IMR-90 (cell line): ENCODE results near the gene TMPRSS6. TPM values are rescaled to one million over a fixed set of nuclear protein-coding genes. Genes with fewer than 3 reads are reported as not detected.

Experiments used
- ATAC-seq: fragments of 200-7000 bp; cut with Tn5 transposase; 2 replicates; pipeline ENCODE4 v1.9.1; 2020; ENCODE audit warnings: low read depth, mild to moderate bottlenecking, moderate library complexity
- BruUV-seq: library from RNA; stranded (reverse); fragments of 400-500 nt; replicated peaks from 2 replicates; lab custom pipeline; 2021; lab: Mats Ljungman, UMichigan
- CTCF ChIA-PET: fragments of 300-600 bp; formaldehyde crosslinking; extraction: SDS; loops from one replicate; lab custom pipeline; 2021; ENCODE audit warnings: antibody characterized with exemption; lab: Yijun Ruan, JAX
- POLR2A ChIA-PET: fragments of 300-600 bp; sonication (Branson Sonifier 250); formaldehyde crosslinking; loops from one replicate; lab custom pipeline; 2022; ENCODE audit warnings: antibody characterized with exemption; ENCODE audit not compliant: unreplicated experiment; lab: Charles Lee
- DNase-seq: peaks from one replicate; pipeline ENCODE4 v3.0.0; 2013
- H2AFZ ChIP-seq: replicated peaks from 2 replicates; pipeline ENCODE3; 2013; ENCODE audit warnings: low read length, mild to moderate bottlenecking; ENCODE audit not compliant: poor library complexity
- H2AK5ac ChIP-seq: 2 replicates; pipeline ENCODE4 v1.6.1; 2013; ENCODE audit warnings: low read depth, low read length, inconsistent platforms
- H2AK9ac ChIP-seq: replicated peaks from 2 replicates; pipeline ENCODE3; 2013; ENCODE audit warnings: mild to moderate bottlenecking, low read depth, low read length, moderate library complexity; ENCODE audit not compliant: poor library complexity
- H2BK120ac ChIP-seq: 2 replicates; pipeline ENCODE4 v1.6.1; 2013; ENCODE audit warnings: low read depth, low read length, inconsistent platforms
- H2BK15ac ChIP-seq: 3 replicates; pipeline ENCODE4 v1.6.1; 2013; ENCODE audit warnings: low read depth, low read length, inconsistent platforms
- H2BK20ac ChIP-seq: 2 replicates; pipeline ENCODE4 v1.6.1; 2013; ENCODE audit warnings: low read depth, mild to moderate bottlenecking, inconsistent platforms, low read length, moderate library complexity
- H2BK5ac ChIP-seq: 2 replicates; pipeline ENCODE4 v1.6.1; 2013; ENCODE audit warnings: mild to moderate bottlenecking, low read depth, low read length, inconsistent platforms; ENCODE audit not compliant: poor library complexity, severe bottlenecking
- H3K14ac ChIP-seq: replicated peaks from 2 replicates; pipeline ENCODE4 v1.6.1; 2013; ENCODE audit warnings: low read depth, low read length, inconsistent platforms
- H3K18ac ChIP-seq: 2 replicates; pipeline ENCODE4 v1.6.1; 2013; ENCODE audit warnings: low read depth, low read length, control low read depth
- H3K23ac ChIP-seq: 2 replicates; pipeline ENCODE4 v1.6.1; 2013; ENCODE audit warnings: low read depth, low read length, inconsistent platforms
- H3K27ac ChIP-seq: 2 replicates; pipeline ENCODE4 v1.5.1; 2013; ENCODE audit warnings: mild to moderate bottlenecking, control low read depth, low read length; ENCODE audit not compliant: insufficient read depth
- H3K27me3 ChIP-seq: 2 replicates; pipeline ENCODE4 v1.6.1; 2013; ENCODE audit warnings: low read length; ENCODE audit not compliant: control insufficient read depth, insufficient read depth
- H3K36me3 ChIP-seq: 2 replicates; pipeline ENCODE4 v1.6.1; 2013; ENCODE audit warnings: low read length, mixed read lengths; ENCODE audit not compliant: control insufficient read depth, insufficient read depth
- H3K4ac ChIP-seq: 2 replicates; pipeline ENCODE4 v1.6.1; 2013; ENCODE audit warnings: low read depth, low read length, inconsistent platforms
- H3K4me1 ChIP-seq: 2 replicates; pipeline ENCODE4 v1.6.1; 2013; ENCODE audit warnings: low read length, mixed read lengths; ENCODE audit not compliant: control insufficient read depth, insufficient read depth
- H3K4me2 ChIP-seq: 2 replicates; pipeline ENCODE4 v1.6.1; 2013; ENCODE audit warnings: low read depth, mild to moderate bottlenecking, control low read depth, low read length, moderate library complexity
- H3K4me3 ChIP-seq: 2 replicates; pipeline ENCODE4 v1.5.1; 2013; ENCODE audit warnings: low read depth, mild to moderate bottlenecking, control low read depth, low read length, moderate library complexity; ENCODE audit not compliant: insufficient read depth
- H3K56ac ChIP-seq: 2 replicates; pipeline ENCODE4 v1.6.1; 2013; ENCODE audit warnings: low read length, inconsistent platforms; ENCODE audit not compliant: insufficient read depth; ENCODE audit errors: extremely low read depth
- H3K79me1 ChIP-seq, 2 experiments: 2 replicates each; pipeline ENCODE4 v1.6.1; 2013; ENCODE audit warnings: low read length in 2 of 2, inconsistent platforms in 1 of 2, low read depth in 1 of 2
- H3K9ac ChIP-seq: 2 replicates; pipeline ENCODE4 v1.6.1; 2013; ENCODE audit warnings: low read depth, low read length, control low read depth
- H3K9me1 ChIP-seq: 2 replicates; pipeline ENCODE4 v1.6.1; 2013; ENCODE audit warnings: low read length, inconsistent platforms; ENCODE audit not compliant: insufficient read depth
- H3K9me3 ChIP-seq: 2 replicates; pipeline ENCODE4 v1.6.1; 2013; ENCODE audit warnings: low read length; ENCODE audit not compliant: control insufficient read depth, insufficient read depth
- H4K20me1 ChIP-seq: 2 replicates; pipeline ENCODE4 v1.6.1; 2013; ENCODE audit warnings: low read length, inconsistent platforms; ENCODE audit not compliant: insufficient read depth
- H4K5ac ChIP-seq: 2 replicates; pipeline ENCODE4 v1.6.1; 2013; ENCODE audit warnings: mild to moderate bottlenecking, low read depth, low read length, control low read depth
- H4K8ac ChIP-seq, 2 experiments: 2 replicates each; pipeline ENCODE4 v1.6.1; 2013; ENCODE audit warnings: low read depth in 2 of 2, low read length in 2 of 2, control low read depth in 1 of 2, inconsistent platforms in 1 of 2
- H4K91ac ChIP-seq: 2 replicates; pipeline ENCODE4 v1.6.1; 2013; ENCODE audit warnings: low read depth, low read length, inconsistent platforms; ENCODE audit not compliant: insufficient read depth
- BHLHE40 ChIP-seq: fragments of 150-350 bp; IDR thresholded peaks from 2 replicates; pipeline ENCODE4 v1.6.1; 2016; ENCODE audit warnings: mild to moderate bottlenecking, low read depth, low read length
- WGBS, 2 experiments: methylation state at CpG; one replicate each; pipeline versions ENCODE4 v1.1.5 to v1.1.7; 2013; ENCODE audit warnings: missing lambda C conversion rate in 2 of 2; ENCODE audit not compliant: insufficient read length in 1 of 2; ENCODE audit errors: extremely low coverage in 2 of 2; 5-methylcytosine and 5-hydroxymethylcytosine counted together
- dilution Hi-C: fragments of 300-500 bp; cut with HindIII; formaldehyde crosslinking; loops from one replicate; pipeline ENCODE4 v1.14.3; 2018; ENCODE audit warnings: low sequenced_read_pairs; ENCODE audit not compliant: unreplicated experiment
- in situ Hi-C: fragments of 300-500 bp; cut with MboI; formaldehyde crosslinking; loops from 3 replicates; pipeline ENCODE4 v1.14.3; 2019; ENCODE audit warnings: low sequenced_read_pairs, inconsistent platforms, mixed read lengths
- intact Hi-C: fragments of 100-400 bp; cut with micrococcal nuclease; formaldehyde crosslinking; loops from 2 replicates; pipeline ENCODE4 v1.10.0; 2022
- polyA plus RNA-seq, 3 experiments: library from polyadenylated mRNA; depleted of rRNA; stranded (reverse); fragments of >200 nt; gene quantifications; 2 replicates each; pipeline ENCODE4 v1.2.3, GENCODE V29; 2012; ENCODE audit warnings: low replicate concordance in 1 of 3
- total RNA-seq: library from RNA; depleted of rRNA; stranded (reverse); fragments of >200 nt; gene quantifications from 2 replicates; pipeline ENCODE4 v1.2.3, GENCODE V29; 2012
- TF ChIP-seq, protein P1 (sequence below): conservative IDR thresholded peaks from 2 replicates; pipeline ENCODE4 v1.5.1; 2012; ENCODE audit warnings: mild to moderate bottlenecking, low read depth, low read length, improper control_type of control experiment

TMPRSS6 gene
- total and polyA plus RNA-seq, 2 of the 4 experiments (the other 2 are of a cell fraction) = not detected

DNA sequence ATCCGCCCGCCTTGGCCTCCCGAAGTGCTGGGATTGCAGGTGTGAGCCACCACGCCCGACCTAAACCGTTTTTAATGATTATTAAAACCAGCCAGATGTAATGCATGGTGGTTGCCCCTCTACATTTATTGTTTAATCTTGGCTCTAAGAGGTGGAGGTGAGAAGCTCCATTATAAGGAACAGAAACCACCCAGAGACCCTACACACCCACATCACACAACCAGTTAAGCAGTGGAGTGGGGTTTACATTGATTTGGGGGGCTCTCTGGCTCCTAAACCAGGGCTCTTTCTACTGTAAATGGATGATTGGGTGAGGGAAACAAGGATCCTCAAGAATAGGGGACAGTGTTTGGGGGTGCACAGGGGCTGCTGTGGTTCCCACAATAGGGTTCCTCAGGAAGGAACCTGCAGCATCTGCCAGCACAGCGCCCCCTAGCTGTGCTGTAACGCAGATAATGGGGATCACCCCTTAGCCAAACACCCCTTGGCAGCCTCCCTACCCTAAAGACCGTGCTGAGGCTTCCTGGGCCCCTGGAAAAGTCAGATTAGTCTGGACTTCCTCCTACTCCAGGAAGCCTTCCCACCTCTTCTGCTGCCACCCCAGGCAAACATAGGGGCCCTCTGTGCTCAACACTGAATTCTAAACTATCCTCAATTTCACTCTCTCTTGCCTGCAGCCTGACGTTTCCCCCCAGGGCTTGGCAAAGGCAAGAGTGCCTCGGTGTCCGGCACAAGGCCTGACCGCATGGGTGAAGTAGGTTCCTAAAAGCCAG, 87.6 kb downstream of the TMPRSS6 start:
- Histone ChIP-seq H4K8ac (no peak overlapping the region), H4K5ac (no peak overlapping the region), H3K27me3 (no peaks in the 10 kb centered on the region), H2AK5ac (no peak overlapping the region), H3K9me1 (peaks cover 15% of the 10 kb centered on the region; the same call in 1 of the 2 replicates), H3K4me3 (no peak overlapping the region), H3K56ac (no peak overlapping the region), H3K36me3 (peaks cover 27% of the 10 kb centered on the region), H2BK120ac (no peak overlapping the region), H2AK9ac (peak overlapping the region; percentile 62), H3K4me2 (no peak overlapping the region), H4K91ac (no peak overlapping the region), H3K9ac (no peak overlapping the region), H3K4ac (no peak overlapping the region), H4K20me1 (peaks cover 24% of the 10 kb centered on the region), H3K79me1 (peaks cover 15 to 70% of the 10 kb centered on the region in 2 experiments), H2AFZ (peak overlapping the region; percentile 23), H3K23ac (no peak overlapping the region), H3K14ac (no peak overlapping the region), H2BK5ac (no peak overlapping the region), H3K9me3 (no peaks in the 10 kb centered on the region), H3K27ac (no peak overlapping the region), H2BK20ac (no peak overlapping the region), H3K4me1 (peaks cover 7% of the 10 kb centered on the region), H3K18ac (no peak overlapping the region), H2BK15ac (no peak overlapping the region)
- no TSS peak for BruUV-seq
- ATAC-seq (no peak), DNase-seq (peak; percentile 34)
- ChIA-PET CTCF (interaction anchor here (0.6 to 1.5 kb wide), 3 partner anchors 16 to 1928 kb away, joined by 3 read pairs; no protein-coding TSS in a partner anchor), POLR2A (no interaction called here)
- in situ Hi-C loops (no loop called here), intact Hi-C loops (loop anchor here (5.0 kb wide), 1 partner anchor 240 kb away; no protein-coding TSS in a partner anchor), dilution Hi-C loops (no loop called here)
- WGBS, 2 experiments = no CpG with 5 or more reads among the region's 13 CpGs
- TF ChIP-seq, protein P1, sequence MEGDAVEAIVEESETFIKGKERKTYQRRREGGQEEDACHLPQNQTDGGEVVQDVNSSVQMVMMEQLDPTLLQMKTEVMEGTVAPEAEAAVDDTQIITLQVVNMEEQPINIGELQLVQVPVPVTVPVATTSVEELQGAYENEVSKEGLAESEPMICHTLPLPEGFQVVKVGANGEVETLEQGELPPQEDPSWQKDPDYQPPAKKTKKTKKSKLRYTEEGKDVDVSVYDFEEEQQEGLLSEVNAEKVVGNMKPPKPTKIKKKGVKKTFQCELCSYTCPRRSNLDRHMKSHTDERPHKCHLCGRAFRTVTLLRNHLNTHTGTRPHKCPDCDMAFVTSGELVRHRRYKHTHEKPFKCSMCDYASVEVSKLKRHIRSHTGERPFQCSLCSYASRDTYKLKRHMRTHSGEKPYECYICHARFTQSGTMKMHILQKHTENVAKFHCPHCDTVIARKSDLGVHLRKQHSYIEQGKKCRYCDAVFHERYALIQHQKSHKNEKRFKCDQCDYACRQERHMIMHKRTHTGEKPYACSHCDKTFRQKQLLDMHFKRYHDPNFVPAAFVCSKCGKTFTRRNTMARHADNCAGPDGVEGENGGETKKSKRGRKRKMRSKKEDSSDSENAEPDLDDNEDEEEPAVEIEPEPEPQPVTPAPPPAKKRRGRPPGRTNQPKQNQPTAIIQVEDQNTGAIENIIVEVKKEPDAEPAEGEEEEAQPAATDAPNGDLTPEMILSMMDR = peak; percentile 62
- TF ChIP-seq BHLHE40 = no peak
